AG09309 (cell line): Measurements from ENCODE around the gene MAOB.

Experiments used
- DNase-seq: peaks from one replicate; pipeline ENCODE4 v3.0.0-alpha.2; 2010; ENCODE audit warnings: low read depth
- H3K4me3 ChIP-seq: 2 replicates; pipeline ENCODE4 v1.5.1; 2011; ENCODE audit warnings: mild to moderate bottlenecking, low read depth, low read length, moderate library complexity; ENCODE audit not compliant: control insufficient read depth
- CTCF ChIP-seq: IDR thresholded peaks from 2 replicates; pipeline ENCODE4 v1.5.1; 2011; ENCODE audit warnings: mild to moderate bottlenecking, low read depth, low read length, inconsistent platforms; ENCODE audit not compliant: insufficient read depth, control insufficient read depth; ENCODE audit errors: missing control alignments

The MAOB gene

GRCh38 chrX:43753637-43754036, 128.6 kb downstream of the MAOB start:
- H3K4me3 ChIP-seq = no peak overlapping the region
- TF ChIP-seq CTCF = no peak
- no peak for DNase-seq

GRCh38 chrX:43750248-43750676, 132.0 kb downstream of the MAOB start:
- peak; percentile 3 for DNase-seq
- TF ChIP-seq CTCF = peak; percentile 40
- no peak overlapping the region for H3K4me3 ChIP-seq

DNA sequence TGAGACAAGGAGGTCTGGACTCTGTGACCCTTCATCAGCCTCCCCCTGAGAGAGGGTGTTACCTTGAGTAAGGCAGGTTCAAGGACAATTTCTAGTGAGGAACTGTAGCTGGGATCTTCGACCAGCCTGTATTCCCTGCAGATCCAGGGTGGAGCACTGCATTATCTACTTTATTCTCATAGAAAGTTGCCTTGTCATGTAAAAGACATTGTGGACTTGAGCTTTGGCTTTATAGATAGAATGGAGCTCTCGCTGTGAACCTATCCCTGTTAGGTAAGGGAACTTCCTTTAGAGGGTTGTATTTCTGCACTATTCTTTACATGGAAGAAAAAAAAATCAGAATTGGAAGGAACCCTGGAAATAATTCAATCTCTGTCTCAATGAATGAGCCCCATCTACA, 134.8 kb downstream of the MAOB start:
- no peak overlapping the region for H3K4me3 ChIP-seq
- no peak for DNase-seq
- TF ChIP-seq CTCF = no peak

DNA sequence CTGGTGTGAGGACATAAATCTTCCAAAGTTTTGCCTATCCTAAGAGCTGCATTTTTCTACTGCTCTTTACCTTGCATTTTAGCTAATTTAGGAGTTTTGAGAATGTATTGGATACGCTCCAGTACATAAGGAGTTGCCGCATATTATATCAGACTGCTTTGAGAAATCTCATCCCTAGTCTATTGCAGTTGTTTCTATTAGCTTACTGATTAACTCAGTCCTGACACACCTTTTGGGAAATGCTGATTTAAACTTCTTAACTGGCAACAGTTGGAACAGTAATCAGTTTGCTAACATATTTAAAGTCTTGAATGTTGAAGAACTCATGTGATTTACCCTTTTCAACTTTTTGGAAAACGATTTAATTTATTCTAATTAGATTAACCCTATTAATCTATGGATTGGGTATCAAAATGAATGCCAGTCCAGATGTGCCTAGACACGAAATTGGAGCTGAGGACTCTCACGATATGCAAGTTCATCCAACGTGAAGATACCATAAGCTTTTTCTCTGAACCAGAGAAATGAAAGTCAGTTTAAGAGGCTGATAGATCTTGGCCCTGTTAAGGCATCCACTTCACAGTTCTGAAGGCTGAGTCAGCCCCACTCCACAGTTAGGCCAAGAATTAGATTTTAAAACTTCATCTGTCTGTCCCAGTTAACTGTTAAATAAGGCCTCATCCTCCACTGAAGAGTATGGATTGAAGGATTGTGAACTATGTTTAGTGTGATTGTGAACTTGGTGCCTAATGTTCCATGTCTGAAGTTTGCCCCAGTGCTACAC, 136.1 kb downstream of the MAOB start:
- DNase-seq = no peak
- H3K4me3 ChIP-seq = no peak overlapping the region
- no peak for TF ChIP-seq CTCF

GRCh38 chrX:43744284-43744683, 138.0 kb downstream of the MAOB start:
- no peak for TF ChIP-seq CTCF
- no peak for DNase-seq
- H3K4me3 ChIP-seq = no peak overlapping the region

- no peak for TF ChIP-seq CTCF
- no peak overlapping the region for H3K4me3 ChIP-seq
- no peak for DNase-seq
These were observed 139.0 kb downstream of the MAOB start for GRCh38 chrX:43743100-43743822.
